ENCODE measurements around the gene SLIT3.

Gene SLIT3

GRCh38 chr5:169260896-169261569 is 39.9 kb downstream of the SLIT3 start:
- DNase-seq = no peak

GRCh38 chr5:169258372-169259000 is 42.5 kb downstream of the SLIT3 start:
- no peak for DNase-seq

- no peak for DNase-seq
These were observed 44.7 kb downstream of the SLIT3 start for GRCh38 chr5:169256191-169256590.

GRCh38 chr5:169253071-169253470 is 47.9 kb downstream of the SLIT3 start:
- no peak for DNase-seq

GRCh38 chr5:169251333-169252084 is 49.4 kb downstream of the SLIT3 start:
- no peak for DNase-seq

GRCh38 chr5:169250887-169251286 is 50.1 kb downstream of the SLIT3 start:
- DNase-seq = no peak

GRCh38 chr5:169248996-169249395 is 51.9 kb downstream of the SLIT3 start:
- DNase-seq = no peak

- no peak for DNase-seq
These were observed 52.4 kb downstream of the SLIT3 start for GRCh38 chr5:169248550-169248949.

GRCh38 chr5:169244812-169245211 is 56.1 kb downstream of the SLIT3 start:
- no peak for DNase-seq

GRCh38 chr5:169243651-169244422 is 57.1 kb downstream of the SLIT3 start:
- DNase-seq = no peak

GRCh38 chr5:169242849-169243186 is 58.1 kb downstream of the SLIT3 start:
- no peak for DNase-seq

GRCh38 chr5:169242175-169242848 is 58.6 kb downstream of the SLIT3 start:
- DNase-seq = no peak

- DNase-seq = no peak
These were observed 71.5 kb downstream of the SLIT3 start for GRCh38 chr5:169229342-169229892.

GRCh38 chr5:169226895-169227294 is 74.0 kb downstream of the SLIT3 start:
- no peak for DNase-seq

- no peak for DNase-seq
These were observed 75.0 kb downstream of the SLIT3 start for GRCh38 chr5:169225830-169226356.

- DNase-seq = no peak
These were observed 77.4 kb downstream of the SLIT3 start for GRCh38 chr5:169223595-169223953.

GRCh38 chr5:169222934-169223594 is 77.9 kb downstream of the SLIT3 start:
- no peak for DNase-seq

GRCh38 chr5:169221519-169221918 is 79.4 kb downstream of the SLIT3 start:
- no peak for DNase-seq

GRCh38 chr5:169219961-169220360 is 81.0 kb downstream of the SLIT3 start:
- no peak for DNase-seq

- DNase-seq = no peak
These were observed 81.6 kb downstream of the SLIT3 start for GRCh38 chr5:169219351-169219750.

- no peak for DNase-seq
These were observed 82.1 kb downstream of the SLIT3 start for GRCh38 chr5:169218861-169219260.

- DNase-seq = no peak
These were observed 82.8 kb downstream of the SLIT3 start for GRCh38 chr5:169218176-169218575.
